ENCODE results near the gene B4GALNT4. TPM values are rescaled to one million over a fixed set of nuclear protein-coding genes. Genes with fewer than 3 reads are reported as not detected.
"Not testable (repeated sequence)": the region's sequence is repeated elsewhere in the genome, so short reads cannot be mapped to it uniquely, and the experiment has no call there.

B4GALNT4 gene
- total and polyA plus RNA-seq, 12 donors, result 0.15 to 30.3 (median 1.6) TPM; not detected in 2

- Histone ChIP-seq H3K27me3 (no peaks in the 10 kb centered on the region), H3K36me3 (replicated peaks in 1 of 2) (no peaks in the 10 kb centered on the region), H3K9me3 (replicated peaks in 1 of 3) (no peaks in the 10 kb centered on the region), H3K4me1 (replicated peaks in 1 of 2) (no peaks in the 10 kb centered on the region), H3K4me3 (no peak overlapping the region), H3K27ac (no peak overlapping the region)
- no peak for TF ChIP-seq POLR2A (IDR thresholded peaks at IDR 0.05)
- TF ChIP-seq CTCF (IDR thresholded peaks at IDR 0.05), result no peak
- no peak for DNase-seq
- 73 to 87% (median 82%) methylated on average over 3 to 16 of the region's 16 CpGs; no CpG with 5 or more reads in 1 of the 4 donors for WGBS, 4 donors
- intact Hi-C loops (cut with DNase I), result no loop called here
Measured at GRCh38 chr11:384511-384910, 15.2 kb downstream of the B4GALNT4 start.

GRCh38 chr11:385594-386351 lies 16.5 kb downstream of the B4GALNT4 start:
- no peaks in the 10 kb centered on the region for H3K4me1 ChIP-seq (replicated peaks in 1 of 2)
- WGBS, 4 donors, result 88 to 96% (median 89%) methylated on average over 14 to 19 of the region's 19 CpGs; no CpG with 5 or more reads in 1 of the 4 donors

GRCh38 chr11:386483-386882 lies 17.2 kb downstream of the B4GALNT4 start:
- Histone ChIP-seq H3K9me3 (replicated peaks in 1 of 3) (no peaks in the 10 kb centered on the region), H3K27ac (no peak overlapping the region), H3K27me3 (no peaks in the 10 kb centered on the region), H3K4me1 (replicated peaks in 1 of 2) (no peaks in the 10 kb centered on the region), H3K36me3 (replicated peaks in 1 of 2) (no peaks in the 10 kb centered on the region), H3K4me3 (no peak overlapping the region)
- TF ChIP-seq CTCF (IDR thresholded peaks at IDR 0.05) (no peak), POLR2A (IDR thresholded peaks at IDR 0.05) (no peak)
- DNase-seq, result no peak
- intact Hi-C loops (cut with DNase I), result no loop called here
- WGBS, 4 donors, result 79 to 89% (median 88%) methylated on average over 6 of the region's 6 CpGs

More at GRCh38 chr11:385594-386351, 16.5 kb downstream of the B4GALNT4 start:
- intact Hi-C loops (cut with DNase I), result no loop called here
- Histone ChIP-seq H3K9me3 (replicated peaks in 1 of 3) (no peaks in the 10 kb centered on the region), H3K27me3 (no peaks in the 10 kb centered on the region), H3K36me3 (replicated peaks in 1 of 2) (no peaks in the 10 kb centered on the region), H3K4me3 (no peak overlapping the region), H3K27ac (no peak overlapping the region)
- no peak for DNase-seq
- TF ChIP-seq CTCF (IDR thresholded peaks at IDR 0.05) (no peak), POLR2A (IDR thresholded peaks at IDR 0.05) (no peak)

- WGBS, 4 donors, result 49 to 67% (median 59%) methylated on average over 4 of the region's 4 CpGs
- intact Hi-C loops (cut with DNase I), result no loop called here
- Histone ChIP-seq H3K4me3 (no peak overlapping the region), H3K36me3 (replicated peaks in 1 of 2) (no peaks in the 10 kb centered on the region), H3K27ac (no peak overlapping the region), H3K4me1 (replicated peaks in 1 of 2) (no peaks in the 10 kb centered on the region), H3K9me3 (replicated peaks in 1 of 3) (no peaks in the 10 kb centered on the region), H3K27me3 (peaks cover 6% of the 10 kb centered on the region)
- no peak for TF ChIP-seq POLR2A (IDR thresholded peaks at IDR 0.05)
- TF ChIP-seq CTCF (IDR thresholded peaks at IDR 0.05), result no peak
- no peak for DNase-seq
Measured at GRCh38 chr11:387193-387793, 18.0 kb downstream of the B4GALNT4 start.

- DNase-seq; intact Hi-C loops (cut with DNase I); H3K4me3 ChIP-seq; H3K9me3 ChIP-seq (replicated peaks in 1 of 3); H3K4me1 ChIP-seq (replicated peaks in 1 of 2); H3K36me3 ChIP-seq (replicated peaks in 1 of 2); H3K27me3 ChIP-seq; H3K27ac ChIP-seq: not testable (repeated sequence)
- WGBS, 4 donors, result 64 to 84% (median 76%) methylated on average over 9 to 17 of the region's 17 CpGs
Measured at GRCh38 chr11:389369-389768, 20.1 kb downstream of the B4GALNT4 start.
